Measurements from ENCODE around the gene AHCTF1. TPM values are rescaled to one million over a fixed set of nuclear protein-coding genes. Genes with fewer than 3 reads are reported as not detected.

The AHCTF1 gene
- 29.1 TPM for total RNA-seq

GRCh38 chr1:246931549-246932365, at the start of gene AHCTF1:
AHCTF1 (minus strand) TSS chr1:246931948; CDS start chr1:246918370, 13,578 bp downstream.
- peak; percentile 100 for DNase-seq

- no peak for DNase-seq
Measured at GRCh38 chr1:246978785-246979184, 47.0 kb upstream of the AHCTF1 start.

- DNase-seq: no peak
Measured at GRCh38 chr1:246978281-246978680, 46.5 kb upstream of the AHCTF1 start.

GRCh38 chr1:246971969-246972368, 40.2 kb upstream of the AHCTF1 start:
- no peak for DNase-seq

- no peak for DNase-seq
Measured at GRCh38 chr1:246971090-246971721, 39.5 kb upstream of the AHCTF1 start.

- DNase-seq: no peak
Measured at GRCh38 chr1:246969621-246970020, 37.9 kb upstream of the AHCTF1 start.

GRCh38 chr1:246966502-246966901, 34.8 kb upstream of the AHCTF1 start:
- DNase-seq: no peak

- DNase-seq: no peak
Measured at GRCh38 chr1:246959944-246960693, 28.4 kb upstream of the AHCTF1 start.

- DNase-seq: peak; percentile 41
Measured at GRCh38 chr1:246954126-246954525, 22.4 kb upstream of the AHCTF1 start.

GRCh38 chr1:246951413-246951812, 19.7 kb upstream of the AHCTF1 start:
- no peak for DNase-seq

- no peak for DNase-seq
Measured at GRCh38 chr1:246949956-246950355, 18.2 kb upstream of the AHCTF1 start.

GRCh38 chr1:246947255-246947654, 15.5 kb upstream of the AHCTF1 start:
- no peak for DNase-seq

- no peak for DNase-seq
Measured at GRCh38 chr1:246946366-246946765, 14.6 kb upstream of the AHCTF1 start.

GRCh38 chr1:246934765-246935164, 3.0 kb upstream of the AHCTF1 start:
- DNase-seq: no peak

GRCh38 chr1:246933893-246934292, 2.1 kb upstream of the AHCTF1 start:
- no peak for DNase-seq

- no peak for DNase-seq
Measured at GRCh38 chr1:246932366-246932700, 585 bp upstream of the AHCTF1 start.

- peak; percentile 66 for DNase-seq
Measured at GRCh38 chr1:246930830-246931548, 759 bp downstream of the AHCTF1 start.

- DNase-seq: no peak
Measured at GRCh38 chr1:246925997-246926626, 5.6 kb downstream of the AHCTF1 start.

- no peak for DNase-seq
Measured at GRCh38 chr1:246923900-246924299, 7.8 kb downstream of the AHCTF1 start.

GRCh38 chr1:246923482-246923881, 8.3 kb downstream of the AHCTF1 start:
- no peak for DNase-seq

- DNase-seq: no peak
Measured at GRCh38 chr1:246921481-246921880, 10.3 kb downstream of the AHCTF1 start.

- no peak for DNase-seq
Measured at GRCh38 chr1:246919902-246920301, 11.8 kb downstream of the AHCTF1 start.
